Fibroblast of peridontal ligament (primary cell): ENCODE measurements around the gene FIP1L1.

Experiments used
- DNase-seq: peaks from one replicate; pipeline ENCODE4 v3.0.0-alpha.2; 2010; ENCODE audit errors: extremely low read depth

The FIP1L1 gene

GRCh38 chr4:53476232-53477037 lies 99.0 kb downstream of the FIP1L1 start:
- peak; percentile 100 for DNase-seq

- peak; percentile 63 for DNase-seq
These were observed 99.7 kb downstream of the FIP1L1 start for GRCh38 chr4:53477038-53477565.

GRCh38 chr4:53477636-53478035 lies 100.2 kb downstream of the FIP1L1 start:
- DNase-seq, result no peak

- DNase-seq, result peak; percentile 93
These were observed 101.4 kb downstream of the FIP1L1 start for GRCh38 chr4:53478671-53479456.

- DNase-seq, result peak; percentile 55
These were observed 102.5 kb downstream of the FIP1L1 start for GRCh38 chr4:53479736-53480525.

GRCh38 chr4:53480909-53481308 lies 103.5 kb downstream of the FIP1L1 start:
- no peak for DNase-seq

- no peak for DNase-seq
These were observed 104.1 kb downstream of the FIP1L1 start for GRCh38 chr4:53481586-53481985.

GRCh38 chr4:53483250-53483649 lies 105.8 kb downstream of the FIP1L1 start:
- no peak for DNase-seq

- peak; percentile 73 for DNase-seq
These were observed 107.6 kb downstream of the FIP1L1 start for GRCh38 chr4:53484911-53485657.

- DNase-seq, result no peak
These were observed 108.2 kb downstream of the FIP1L1 start for GRCh38 chr4:53485658-53486040.

GRCh38 chr4:53487766-53488165 lies 110.3 kb downstream of the FIP1L1 start:
- DNase-seq, result no peak

- DNase-seq, result peak; percentile 55
These were observed 111.9 kb downstream of the FIP1L1 start for GRCh38 chr4:53489279-53489889.

- no peak for DNase-seq
These were observed 112.9 kb downstream of the FIP1L1 start for GRCh38 chr4:53490161-53490956.

GRCh38 chr4:53490965-53491622 lies 113.7 kb downstream of the FIP1L1 start:
- peak; percentile 98 for DNase-seq

- no peak for DNase-seq
These were observed 117.4 kb downstream of the FIP1L1 start for GRCh38 chr4:53494851-53495250.

GRCh38 chr4:53497487-53498244 lies 120.2 kb downstream of the FIP1L1 start:
- DNase-seq, result peak; percentile 86

- DNase-seq, result no peak
These were observed 121.3 kb downstream of the FIP1L1 start for GRCh38 chr4:53498706-53499105.

GRCh38 chr4:53499791-53500190 lies 122.3 kb downstream of the FIP1L1 start:
- DNase-seq, result no peak

GRCh38 chr4:53500546-53500945 lies 123.1 kb downstream of the FIP1L1 start:
- DNase-seq, result no peak
